Liver (tissue), 9 donors: ENCODE measurements around the gene TSPAN13. TPM values are rescaled to one million over a fixed set of nuclear protein-coding genes. Genes with fewer than 3 reads are reported as not detected.
"Not testable (repeated sequence)": the region's sequence is repeated elsewhere in the genome, so short reads cannot be mapped to it uniquely, and the experiment has no call there.

ENCODE experiments used
- DNase-seq: peaks from one replicate; pipeline ENCODE4 v3.0.0-alpha.2; 2017; ENCODE audit warnings: low spot score
- H3K27ac ChIP-seq, 2 donors: one replicate each; pipeline ENCODE4 v1.7.0; 2013; ENCODE audit warnings: inconsistent platforms in 2 of 2, low read length in 2 of 2, control low read depth in 1 of 2, low read depth in 1 of 2, mild to moderate bottlenecking in 1 of 2
- H3K27me3 ChIP-seq, 4 donors: one replicate each; pipeline versions ENCODE4 v1.6.1 to v1.7.0; 2013; ENCODE audit warnings: low read length in 3 of 4, inconsistent platforms in 1 of 4, mild to moderate bottlenecking in 1 of 4, moderate library complexity in 1 of 4; ENCODE audit not compliant: control insufficient read depth in 4 of 4, insufficient read depth in 4 of 4
- H3K36me3 ChIP-seq, 4 donors: one replicate each; pipeline versions ENCODE4 v1.6.1 to v1.7.0; 2013; ENCODE audit warnings: low read length in 3 of 4, mild to moderate bottlenecking in 3 of 4, low read depth in 1 of 4, moderate library complexity in 1 of 4; ENCODE audit not compliant: control insufficient read depth in 4 of 4, insufficient read depth in 3 of 4
- H3K4me1 ChIP-seq, 4 donors: one replicate each; pipeline versions ENCODE4 v1.6.1 to v1.7.0; 2013; ENCODE audit warnings: low read length in 3 of 4, mild to moderate bottlenecking in 3 of 4, moderate library complexity in 1 of 4; ENCODE audit not compliant: control insufficient read depth in 4 of 4, insufficient read depth in 4 of 4
- H3K4me3 ChIP-seq, 3 donors: one replicate each; pipeline versions ENCODE4 v1.6.1 to v1.7.0; 2013; ENCODE audit warnings: low read length in 3 of 3, control low read depth in 1 of 3, low read depth in 1 of 3, mild to moderate bottlenecking in 1 of 3
- H3K9ac ChIP-seq, 2 donors: one replicate each; pipeline ENCODE4 v1.7.0; 2013; ENCODE audit warnings: low read length in 2 of 2, mild to moderate bottlenecking in 2 of 2, moderate library complexity in 2 of 2, control low read depth in 1 of 2, low read depth in 1 of 2
- H3K9me3 ChIP-seq, 4 donors: one replicate each; pipeline versions ENCODE4 v1.6.1 to v1.7.0; 2013; ENCODE audit warnings: low read length in 3 of 4; ENCODE audit not compliant: control insufficient read depth in 4 of 4
- CTCF ChIP-seq: fragments of 150-350 bp; IDR thresholded peaks from 2 replicates; pipeline ENCODE4 v1.5.1; 2017; ENCODE audit warnings: improper control_type of control experiment, low read depth, low read length; ENCODE audit not compliant: missing input control
- FOXA1 ChIP-seq: IDR thresholded peaks from 2 replicates; pipeline ENCODE4 v1.6.1; 2016; ENCODE audit warnings: antibody characterized with exemption
- FOXA2 ChIP-seq: IDR thresholded peaks from 2 replicates; pipeline ENCODE4 v1.6.1; 2016; ENCODE audit warnings: antibody characterized with exemption
- GABPA ChIP-seq, 2 donors: IDR thresholded peaks in 1 of 2; conservative IDR thresholded peaks in 1 of 2; 2 replicates each; pipeline ENCODE4 v1.6.1; 2016; ENCODE audit warnings: antibody characterized with exemption in 2 of 2, mild to moderate bottlenecking in 1 of 2, moderate library complexity in 1 of 2
- HNF4A ChIP-seq, 2 donors: conservative IDR thresholded peaks; 2 replicates each; pipeline ENCODE4 v1.6.1; 2016; ENCODE audit warnings: antibody characterized with exemption in 2 of 2, mild to moderate bottlenecking in 2 of 2
- JUND ChIP-seq, 2 donors: IDR thresholded peaks; 2 replicates each; pipeline ENCODE4 v1.6.1; 2016; ENCODE audit warnings: antibody characterized with exemption in 2 of 2
- RAD21 ChIP-seq, 2 donors: IDR thresholded peaks; 2 replicates each; pipeline ENCODE4 v1.6.1; 2016; ENCODE audit warnings: antibody characterized with exemption in 2 of 2, mild to moderate bottlenecking in 2 of 2
- REST ChIP-seq: IDR thresholded peaks from 2 replicates; pipeline ENCODE4 v1.6.1; 2016; ENCODE audit warnings: antibody characterized with exemption, mild to moderate bottlenecking
- RXRA ChIP-seq, 2 donors: IDR thresholded peaks; 2 replicates each; pipeline ENCODE4 v1.6.1; 2017 to 2018; ENCODE audit warnings: antibody characterized with exemption in 2 of 2, mild to moderate bottlenecking in 1 of 2
- SP1 ChIP-seq: IDR thresholded peaks from 2 replicates; pipeline ENCODE4 v1.6.1; 2018; ENCODE audit warnings: antibody characterized with exemption, mild to moderate bottlenecking
- TAF1 ChIP-seq: conservative IDR thresholded peaks from 2 replicates; pipeline ENCODE4 v1.6.1; 2016; ENCODE audit warnings: antibody characterized with exemption, mild to moderate bottlenecking
- YY1 ChIP-seq: IDR thresholded peaks from 2 replicates; pipeline ENCODE4 v1.6.1; 2016; ENCODE audit warnings: antibody characterized with exemption, mild to moderate bottlenecking
- ZBTB33 ChIP-seq: IDR thresholded peaks from 2 replicates; pipeline ENCODE4 v1.6.1; 2016; ENCODE audit warnings: antibody characterized with exemption
- WGBS: extraction: QIAGEN DNeasy Blood & Tissue Kit; methylation state at CpG from one replicate; pipeline ENCODE4 v1.1.7; 2013; 5-methylcytosine and 5-hydroxymethylcytosine counted together
- polyA plus RNA-seq, 2 donors: library from polyadenylated mRNA; stranded (reverse) in 1 of 2; unstranded in 1 of 2; fragments of 200-250 nt in 1 of 2; fragments of >200 nt in 1 of 2; fragmentation: Nextera tagmentation in 1 of 2; extraction: Ambion mirVana in 1 of 2; gene quantifications; one replicate each; pipeline versions ENCODE4 v1.2.1 to v1.2.3, GENCODE V29; 2013 to 2015
- total RNA-seq, 2 donors: library from RNA; depleted of rRNA; stranded (reverse); fragments of >200 nt; gene quantifications; one replicate each; pipeline ENCODE4 v1.2.3, GENCODE V29; 2014
- donor health status: healthy.
- donor health status: healthy.
- donor health status: healthy.
- donor health status: healthy.
- donor health status: healthy.

Gene TSPAN13
- total and polyA plus RNA-seq, 4 donors, result 8.9 to 24.4 (median 15.8) TPM

GRCh38 chr7:16765436-16765859 is 11.9 kb downstream of the TSPAN13 start:
- no peak overlapping the region for H3K27ac ChIP-seq
- H3K9ac ChIP-seq, result no peak overlapping the region
- H3K36me3 ChIP-seq, result no peaks in the 10 kb centered on the region
- H3K4me1 ChIP-seq, result no peaks in the 10 kb centered on the region
- H3K4me3 ChIP-seq, result no peak overlapping the region
- TF ChIP-seq FOXA2, result no peak
- no peak for TF ChIP-seq TAF1
- no peak for TF ChIP-seq ZBTB33
- TF ChIP-seq CTCF, result no peak
- no peak for TF ChIP-seq JUND (IDR thresholded peaks at IDR 0.05)
- TF ChIP-seq SP1, result no peak
- TF ChIP-seq YY1, result no peak
- TF ChIP-seq FOXA1, result no peak
- TF ChIP-seq GABPA (IDR thresholded peaks at IDR 0.05 in 1 of 2, conservative IDR thresholded peaks at IDR 0.05 in 1 of 2), result no peak
- TF ChIP-seq HNF4A (conservative IDR thresholded peaks at IDR 0.05), result no peak
- no peak for TF ChIP-seq RAD21 (IDR thresholded peaks at IDR 0.05)
- no peak for TF ChIP-seq REST
- TF ChIP-seq RXRA (IDR thresholded peaks at IDR 0.05), result no peak
- no peak for DNase-seq
- peaks cover 0 to 1% (median 0%) of the 10 kb centered on the region in 4 donors for H3K9me3 ChIP-seq
- no peaks in the 10 kb centered on the region for H3K27me3 ChIP-seq
- 83% methylated on average over 2 of the region's 2 CpGs for WGBS

GRCh38 chr7:16769994-16770393 is 16.4 kb downstream of the TSPAN13 start:
- WGBS, result 91% methylated on average over 3 of the region's 3 CpGs

More at GRCh38 chr7:16769994-16770393, 16.4 kb downstream of the TSPAN13 start:
- not testable (repeated sequence) for H3K9ac ChIP-seq, H3K4me3 ChIP-seq, H3K9me3 ChIP-seq, DNase-seq, H3K36me3 ChIP-seq, H3K27ac ChIP-seq, H3K27me3 ChIP-seq, H3K4me1 ChIP-seq
